PC-3 (cell line): ENCODE results near the gene ST3GAL5.

Source experiments
- EZH2phosphoT487 ChIP-seq: fragments of 300-600 bp; sonication (generic); IDR thresholded peaks from 2 replicates; pipeline ENCODE4 v1.6.1; 2018; ENCODE audit warnings: mild to moderate bottlenecking, antibody characterized with exemption, low read length, borderline replicate concordance
- TF ChIP-seq, protein P1 (sequence below): fragments of 300-600 bp; sonication (generic); conservative IDR thresholded peaks from 2 replicates; pipeline ENCODE4 v1.5.1; 2017; ENCODE audit warnings: antibody characterized with exemption, low read depth, mild to moderate bottlenecking, low read length

DNA sequence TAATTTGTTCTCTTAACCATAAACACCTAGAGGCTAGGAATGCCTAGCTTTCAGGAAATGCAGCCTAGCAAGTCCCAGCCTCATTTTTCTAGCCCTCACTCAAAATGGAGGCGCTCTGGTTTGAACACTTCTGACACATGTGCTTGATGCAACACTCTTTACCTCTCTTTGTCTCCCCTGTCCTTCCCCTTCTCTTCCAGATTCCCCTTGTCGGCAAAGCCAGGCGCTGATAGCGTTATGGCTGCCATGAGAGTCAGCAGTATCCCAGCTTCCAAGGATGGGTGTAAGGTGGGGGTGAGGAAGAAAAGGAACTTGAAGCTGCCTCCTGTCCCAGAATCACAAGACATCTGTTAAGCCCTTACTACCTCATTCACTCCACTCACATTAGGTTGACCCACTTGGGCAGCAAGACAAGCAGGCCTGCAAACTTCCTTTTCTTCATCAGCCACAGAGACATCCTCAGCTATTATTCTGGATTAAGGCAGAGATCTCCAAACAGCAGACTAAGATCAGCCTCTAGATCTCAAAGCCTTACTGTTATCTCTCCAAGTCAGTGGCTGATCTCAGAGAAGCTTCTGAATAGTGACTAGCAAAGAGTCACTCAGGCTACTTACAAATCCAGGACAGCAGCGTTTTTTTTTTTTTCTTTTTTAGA is 1.9 kb upstream of the ST3GAL5 start:
- TF ChIP-seq, protein P1, sequence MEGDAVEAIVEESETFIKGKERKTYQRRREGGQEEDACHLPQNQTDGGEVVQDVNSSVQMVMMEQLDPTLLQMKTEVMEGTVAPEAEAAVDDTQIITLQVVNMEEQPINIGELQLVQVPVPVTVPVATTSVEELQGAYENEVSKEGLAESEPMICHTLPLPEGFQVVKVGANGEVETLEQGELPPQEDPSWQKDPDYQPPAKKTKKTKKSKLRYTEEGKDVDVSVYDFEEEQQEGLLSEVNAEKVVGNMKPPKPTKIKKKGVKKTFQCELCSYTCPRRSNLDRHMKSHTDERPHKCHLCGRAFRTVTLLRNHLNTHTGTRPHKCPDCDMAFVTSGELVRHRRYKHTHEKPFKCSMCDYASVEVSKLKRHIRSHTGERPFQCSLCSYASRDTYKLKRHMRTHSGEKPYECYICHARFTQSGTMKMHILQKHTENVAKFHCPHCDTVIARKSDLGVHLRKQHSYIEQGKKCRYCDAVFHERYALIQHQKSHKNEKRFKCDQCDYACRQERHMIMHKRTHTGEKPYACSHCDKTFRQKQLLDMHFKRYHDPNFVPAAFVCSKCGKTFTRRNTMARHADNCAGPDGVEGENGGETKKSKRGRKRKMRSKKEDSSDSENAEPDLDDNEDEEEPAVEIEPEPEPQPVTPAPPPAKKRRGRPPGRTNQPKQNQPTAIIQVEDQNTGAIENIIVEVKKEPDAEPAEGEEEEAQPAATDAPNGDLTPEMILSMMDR: no peak
- no peak for TF ChIP-seq EZH2phosphoT487
